MCF 10A (cell line): Measurements from ENCODE around the gene C9orf50. TPM values are rescaled to one million over a fixed set of nuclear protein-coding genes. Genes with fewer than 3 reads are reported as not detected.

Experiments used
- BruUV-seq: library from RNA; stranded (reverse); fragments of 400-500 nt; replicated peaks from 2 replicates; lab custom pipeline; 2021; lab: Mats Ljungman, UMichigan
- CTCF ChIA-PET: fragments of 300-600 bp; sonication (Branson Sonifier 250); formaldehyde crosslinking; extraction: SDS; loops from one replicate; lab custom pipeline; 2021; ENCODE audit warnings: antibody characterized with exemption, inconsistent platforms; lab: Yijun Ruan, JAX
- POLR2A ChIA-PET: fragments of 300-600, 350-650 bp; sonication (Branson Sonifier 250); formaldehyde crosslinking; extraction: SDS; loops from one replicate; lab custom pipeline; 2020; ENCODE audit warnings: antibody characterized with exemption, inconsistent platforms; lab: Yijun Ruan, JAX
- DNase-seq: peaks from one replicate; pipeline ENCODE4 v3.0.0-alpha.2; 2018; ENCODE audit not compliant: unreplicated experiment
- H3K27ac Mint-ChIP-seq: one replicate; pipeline ENCODE4 v1.8.0; 2022; ENCODE audit warnings: mild to moderate bottlenecking, low read depth, mixed read lengths; ENCODE audit not compliant: unreplicated experiment
- H3K27me3 Mint-ChIP-seq: one replicate; pipeline ENCODE4 v1.8.0; 2022; ENCODE audit warnings: mixed read lengths; ENCODE audit not compliant: insufficient read depth, unreplicated experiment
- H3K36me3 Mint-ChIP-seq: one replicate; pipeline ENCODE4 v1.8.0; 2022; ENCODE audit warnings: mild to moderate bottlenecking, moderate library complexity, mixed read lengths; ENCODE audit not compliant: insufficient read depth, unreplicated experiment
- H3K4me1 Mint-ChIP-seq: one replicate; pipeline ENCODE4 v1.8.0; 2022; ENCODE audit warnings: mixed read lengths; ENCODE audit not compliant: insufficient read depth, unreplicated experiment
- H3K4me3 Mint-ChIP-seq: one replicate; pipeline ENCODE4 v1.8.0; 2022; ENCODE audit warnings: mild to moderate bottlenecking, moderate library complexity, mixed read lengths; ENCODE audit not compliant: unreplicated experiment
- H3K9me3 Mint-ChIP-seq: one replicate; pipeline ENCODE4 v1.8.0; 2022; ENCODE audit warnings: mixed read lengths; ENCODE audit not compliant: unreplicated experiment
- CTCF ChIP-seq: fragments of 200-600 bp; IDR thresholded peaks from one replicate; pipeline ENCODE4 v1.8.0; 2022; ENCODE audit warnings: antibody characterized with exemption, mild to moderate bottlenecking; ENCODE audit not compliant: unreplicated experiment
- intact Hi-C: fragments of 100-400 bp; cut with micrococcal nuclease; formaldehyde crosslinking; loops from 2 replicates; pipeline ENCODE4 v1.14.1; 2022
- total RNA-seq: library from RNA; stranded (reverse); gene quantifications from 2 replicates; pipeline ENCODE4 v1.2.3, GENCODE V29; 2022

The C9orf50 gene
- total RNA-seq, 1 experiment from 2014 or later = not detected

DNA sequence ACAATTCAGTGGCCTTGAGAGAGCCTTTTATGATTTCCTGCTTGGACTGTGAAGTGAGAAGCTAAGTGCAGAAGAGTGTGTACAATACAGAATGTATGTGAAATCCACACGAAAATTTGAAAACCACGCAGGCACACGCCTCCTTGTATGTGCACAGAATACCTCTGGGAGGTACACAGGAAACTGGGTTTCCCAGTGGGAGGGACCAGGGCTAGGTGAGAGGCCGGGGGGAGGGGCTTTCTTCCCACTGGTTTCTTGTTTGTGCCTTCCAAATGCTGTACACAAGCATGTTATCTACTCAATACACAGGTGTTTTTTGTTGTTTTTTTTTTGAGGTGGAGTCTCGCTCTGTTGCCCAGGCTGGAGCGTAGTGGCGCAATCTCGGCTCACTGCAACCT, 16.1 kb downstream of the C9orf50 start:
- ChIA-PET POLR2A (interaction anchor here (1.4 kb wide), 1 partner anchor 465 kb away, joined by 4 read pairs; no protein-coding TSS in a partner anchor), CTCF (no interaction called here)
- intact Hi-C loops = loop anchor here (5.0 kb wide), 2 partner anchors 117 to 272 kb away; no protein-coding TSS in a partner anchor
- Mint-ChIP-seq H3K4me1 (peaks cover 13% of the 10 kb centered on the region), H3K36me3 (no peaks in the 10 kb centered on the region), H3K9me3 (no peaks in the 10 kb centered on the region), H3K4me3 (no peak overlapping the region), H3K27me3 (no peaks in the 10 kb centered on the region), H3K27ac (no peak overlapping the region)
- TF ChIP-seq CTCF = no peak
- BruUV-seq = no TSS peak
- DNase-seq = no peak

DNA sequence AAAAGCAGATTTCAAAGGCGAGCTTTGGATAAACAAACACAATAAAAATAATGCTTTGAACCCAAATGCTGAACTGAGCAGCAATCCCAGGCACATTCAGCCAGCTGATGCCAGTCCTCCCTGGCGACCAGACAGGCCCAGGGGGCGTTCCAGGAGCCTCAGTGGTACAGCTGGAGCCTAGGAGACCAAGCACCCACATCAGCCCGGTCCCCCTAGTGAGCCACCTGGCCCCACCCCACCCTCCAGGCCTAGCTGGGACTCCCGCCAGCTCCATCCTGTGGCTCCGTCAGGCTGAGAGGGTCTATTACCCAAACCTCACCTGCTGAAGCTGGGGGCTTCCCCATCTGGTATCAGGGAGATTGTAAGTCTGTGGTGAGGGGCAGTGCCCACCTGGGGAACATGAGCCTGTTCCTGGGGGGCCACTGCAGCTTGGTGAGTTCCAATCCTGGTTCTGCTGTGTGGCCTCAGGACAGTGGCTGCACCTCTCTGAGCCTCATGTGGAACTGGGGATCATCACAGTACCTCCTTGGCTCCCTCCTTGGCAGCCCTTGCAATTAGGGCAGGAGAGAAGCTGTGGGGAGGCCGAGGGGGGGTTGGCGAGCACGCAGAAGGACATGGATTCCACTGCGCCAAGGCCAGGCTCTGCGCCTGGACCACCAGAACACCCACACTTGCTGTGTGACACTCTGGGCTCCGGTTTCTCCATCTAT, 16.7 kb downstream of the C9orf50 start:
- Mint-ChIP-seq H3K4me3 (no peak overlapping the region), H3K4me1 (peaks cover 13% of the 10 kb centered on the region), H3K36me3 (no peaks in the 10 kb centered on the region), H3K27me3 (no peaks in the 10 kb centered on the region), H3K9me3 (no peaks in the 10 kb centered on the region), H3K27ac (no peak overlapping the region)
- no peak for TF ChIP-seq CTCF
- DNase-seq = no peak
- intact Hi-C loops = no loop called here
- BruUV-seq = no TSS peak
- ChIA-PET CTCF (interaction anchor here (0.7 kb wide), 1 partner anchor 17 kb away, joined by 3 read pairs; no protein-coding TSS in a partner anchor), POLR2A (interaction anchor here (0.8 to 1.4 kb wide), 2 partner anchors 464 to 465 kb away, joined by 3 to 4 read pairs; no protein-coding TSS in a partner anchor)

DNA sequence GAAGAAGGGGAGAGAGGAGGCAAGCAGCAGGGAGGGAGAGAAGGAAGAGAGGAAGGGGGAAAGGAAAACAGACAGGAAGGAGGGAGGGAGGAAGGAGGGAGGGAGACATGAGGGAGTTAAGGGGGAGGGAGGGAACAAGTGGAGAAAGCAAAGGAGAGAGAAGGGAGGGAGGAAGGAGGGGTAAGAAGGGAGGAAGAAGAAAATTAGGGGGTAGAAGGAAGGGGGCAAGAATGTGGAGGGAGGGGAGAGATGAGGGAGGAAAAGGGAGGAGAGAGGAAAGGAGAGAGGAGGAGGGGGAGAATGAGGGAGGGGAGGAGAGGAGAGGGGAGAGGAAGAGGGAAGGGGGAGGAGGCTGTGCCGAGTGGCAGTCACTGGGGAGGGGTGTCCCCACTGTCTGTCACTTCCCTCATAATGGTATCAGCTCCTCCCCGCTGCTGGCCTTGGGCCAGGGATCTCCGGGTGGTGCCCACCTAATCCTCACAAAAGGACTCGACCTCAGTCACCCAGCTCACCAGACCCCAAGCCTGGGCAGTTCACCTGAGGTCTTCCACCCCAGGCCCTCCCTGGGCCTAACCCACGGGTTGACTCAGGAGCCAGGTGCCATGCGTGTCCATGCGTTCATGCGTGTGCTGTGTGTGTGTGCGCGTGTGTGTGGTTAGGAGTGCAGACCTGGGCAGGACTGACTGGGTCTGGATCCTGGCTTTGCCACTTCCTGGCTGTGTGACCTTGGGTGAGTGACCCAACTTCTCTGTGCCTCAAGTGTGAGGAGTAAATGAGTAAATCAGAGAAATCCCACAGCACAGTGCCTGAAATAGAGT, 18.1 kb downstream of the C9orf50 start:
- intact Hi-C loops = no loop called here
- H3K4me3 Mint-ChIP-seq = no peak overlapping the region
- no peak overlapping the region for H3K27ac Mint-ChIP-seq
- H3K9me3 Mint-ChIP-seq = no peaks in the 10 kb centered on the region
- DNase-seq = no peak
- POLR2A ChIA-PET = interaction anchor here (0.8 to 1.4 kb wide), 2 partner anchors 433 to 463 kb away, joined by 3 to 4 read pairs; no protein-coding TSS in a partner anchor
- no TSS peak for BruUV-seq
- no peak for TF ChIP-seq CTCF
- H3K36me3 Mint-ChIP-seq = no peaks in the 10 kb centered on the region
- peaks cover 7% of the 10 kb centered on the region for H3K4me1 Mint-ChIP-seq
- H3K27me3 Mint-ChIP-seq = no peaks in the 10 kb centered on the region
- CTCF ChIA-PET = interaction anchor here (0.6 to 1.2 kb wide), 4 partner anchors 11 to 428 kb away, joined by 3 to 4 read pairs (median 3); no protein-coding TSS in a partner anchor
